Nephron progenitor cell (in vitro differentiated cells): ENCODE data around the gene KYAT1.

Source experiments
- DNase-seq: peaks from one replicate; pipeline ENCODE4 v3.0.0; 2021
- H3K27ac Mint-ChIP-seq: 2 replicates; pipeline ENCODE4 v1.8.0; 2021; ENCODE audit warnings: mild to moderate bottlenecking, moderate library complexity, mixed read lengths
- H3K27me3 Mint-ChIP-seq: 2 replicates; pipeline ENCODE4 v1.8.0; 2021; ENCODE audit warnings: mild to moderate bottlenecking, low read depth, mixed read lengths; ENCODE audit not compliant: poor library complexity
- H3K36me3 Mint-ChIP-seq: 2 replicates; pipeline ENCODE4 v1.8.0; 2021; ENCODE audit warnings: low read depth, mixed read lengths
- H3K4me1 Mint-ChIP-seq: 2 replicates; pipeline ENCODE4 v1.8.0; 2021; ENCODE audit warnings: mixed read lengths
- H3K4me3 Mint-ChIP-seq: 2 replicates; pipeline ENCODE4 v1.8.0; 2021; ENCODE audit warnings: mild to moderate bottlenecking, moderate library complexity, mixed read lengths
- H3K9me3 Mint-ChIP-seq: 2 replicates; pipeline ENCODE4 v1.8.0; 2021; ENCODE audit warnings: mild to moderate bottlenecking, moderate library complexity, mixed read lengths
- CTCF ChIP-seq: fragments of 200-600 bp; sonication (generic); IDR thresholded peaks from 2 replicates; pipeline ENCODE4 v1.5.0; 2021; ENCODE audit warnings: antibody characterized with exemption

Gene KYAT1

GRCh38 chr9:128792134-128792533 lies 89.6 kb downstream of the KYAT1 start:
- Mint-ChIP-seq H3K4me3 (no peak overlapping the region), H3K4me1 (peaks cover 16% of the 10 kb centered on the region), H3K27ac (no peak overlapping the region), H3K27me3 (no peaks in the 10 kb centered on the region), H3K9me3 (no peaks in the 10 kb centered on the region), H3K36me3 (peaks cover 21% of the 10 kb centered on the region)
- DNase-seq, result no peak
- TF ChIP-seq CTCF, result no peak

GRCh38 chr9:128790536-128790935 lies 91.2 kb downstream of the KYAT1 start:
- no peak for DNase-seq
- peaks cover 4% of the 10 kb centered on the region for H3K27me3 Mint-ChIP-seq
- peaks cover 19% of the 10 kb centered on the region for H3K36me3 Mint-ChIP-seq
- H3K4me1 Mint-ChIP-seq, result peaks cover 16% of the 10 kb centered on the region
- peaks cover 5% of the 10 kb centered on the region for H3K9me3 Mint-ChIP-seq
- no peak overlapping the region for H3K4me3 Mint-ChIP-seq
- TF ChIP-seq CTCF, result no peak
- H3K27ac Mint-ChIP-seq, result no peak overlapping the region

GRCh38 chr9:128788445-128788844 lies 93.3 kb downstream of the KYAT1 start:
- Mint-ChIP-seq H3K4me1 (peaks cover 16% of the 10 kb centered on the region), H3K27me3 (peaks cover 4% of the 10 kb centered on the region), H3K4me3 (peak overlapping the region; percentile 98), H3K27ac (peak overlapping the region; percentile 59), H3K36me3 (peaks cover 13% of the 10 kb centered on the region), H3K9me3 (peaks cover 8% of the 10 kb centered on the region)
- DNase-seq, result no peak
- no peak for TF ChIP-seq CTCF

GRCh38 chr9:128787659-128788058 lies 94.1 kb downstream of the KYAT1 start:
- Mint-ChIP-seq H3K9me3 (peaks cover 12% of the 10 kb centered on the region), H3K4me1 (peaks cover 16% of the 10 kb centered on the region), H3K4me3 (peak overlapping the region; percentile 98), H3K36me3 (peaks cover 6% of the 10 kb centered on the region), H3K27ac (peak overlapping the region; percentile 59), H3K27me3 (peaks cover 4% of the 10 kb centered on the region)
- TF ChIP-seq CTCF, result no peak
- peak; percentile 41 for DNase-seq

- Mint-ChIP-seq H3K9me3 (peaks cover 13% of the 10 kb centered on the region), H3K27ac (peak within 1 kb of the TSS; percentile 91), H3K4me1 (peaks cover 16% of the 10 kb centered on the region)
Observed at GRCh38 chr9:128786681-128787601, 94.8 kb downstream of the KYAT1 start, which contains the start of gene TBC1D13. Gene TBC1D13, plus strand, starts transcription at chr9:128787253. Its CDS starts 101 bp downstream, at chr9:128787354.

More at GRCh38 chr9:128786681-128787601, 94.8 kb downstream of the KYAT1 start, which contains the start of gene TBC1D13:
- H3K36me3 Mint-ChIP-seq, result peaks cover 2% of the 10 kb centered on the region
- TF ChIP-seq CTCF, result no peak
- peak within 1 kb of the TSS; percentile 98 for H3K4me3 Mint-ChIP-seq
- DNase-seq, result peak; percentile 93
- peaks cover 5% of the 10 kb centered on the region for H3K27me3 Mint-ChIP-seq
